GM12873 (cell line): Measurements from ENCODE around the gene TAS2R40.

Source experiments
- CTCF ChIP-seq: IDR thresholded peaks from 2 replicates; pipeline ENCODE4 v1.5.1; 2012; ENCODE audit warnings: low read depth, mild to moderate bottlenecking, moderate library complexity, low read length, control low read depth; ENCODE audit not compliant: insufficient read depth; ENCODE audit errors: missing control alignments

Gene TAS2R40

GRCh38 chr7:143227806-143228205 lies 6.0 kb downstream of the TAS2R40 start:
- TF ChIP-seq CTCF = no peak

- no peak for TF ChIP-seq CTCF
These were observed 7.4 kb downstream of the TAS2R40 start for GRCh38 chr7:143229054-143229790.

- TF ChIP-seq CTCF = no peak
These were observed 9.0 kb downstream of the TAS2R40 start for GRCh38 chr7:143230602-143231457.

- no peak for TF ChIP-seq CTCF
These were observed 12.1 kb downstream of the TAS2R40 start for GRCh38 chr7:143233816-143234532.

- TF ChIP-seq CTCF = no peak
These were observed 12.7 kb downstream of the TAS2R40 start for GRCh38 chr7:143234533-143234875.

GRCh38 chr7:143235561-143235960 lies 13.7 kb downstream of the TAS2R40 start:
- no peak for TF ChIP-seq CTCF
